ENCODE data around the gene TM7SF3. TPM values are rescaled to one million over a fixed set of nuclear protein-coding genes. Genes with fewer than 3 reads are reported as not detected.

The TM7SF3 gene, protein sequence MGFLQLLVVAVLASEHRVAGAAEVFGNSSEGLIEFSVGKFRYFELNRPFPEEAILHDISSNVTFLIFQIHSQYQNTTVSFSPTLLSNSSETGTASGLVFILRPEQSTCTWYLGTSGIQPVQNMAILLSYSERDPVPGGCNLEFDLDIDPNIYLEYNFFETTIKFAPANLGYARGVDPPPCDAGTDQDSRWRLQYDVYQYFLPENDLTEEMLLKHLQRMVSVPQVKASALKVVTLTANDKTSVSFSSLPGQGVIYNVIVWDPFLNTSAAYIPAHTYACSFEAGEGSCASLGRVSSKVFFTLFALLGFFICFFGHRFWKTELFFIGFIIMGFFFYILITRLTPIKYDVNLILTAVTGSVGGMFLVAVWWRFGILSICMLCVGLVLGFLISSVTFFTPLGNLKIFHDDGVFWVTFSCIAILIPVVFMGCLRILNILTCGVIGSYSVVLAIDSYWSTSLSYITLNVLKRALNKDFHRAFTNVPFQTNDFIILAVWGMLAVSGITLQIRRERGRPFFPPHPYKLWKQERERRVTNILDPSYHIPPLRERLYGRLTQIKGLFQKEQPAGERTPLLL
- total RNA-seq (1 to 10 TPM; 8.3 to 9.5 TPM), total RNA-seq (7.3 to 53.9 (median 37.5) reads per million in 172 experiments)
- 28.0 TPM for polyA plus RNA-seq (2013, experiment 1 of 2)
- polyA plus RNA-seq (2013, experiment 2 of 2): 36.0 TPM

DNA sequence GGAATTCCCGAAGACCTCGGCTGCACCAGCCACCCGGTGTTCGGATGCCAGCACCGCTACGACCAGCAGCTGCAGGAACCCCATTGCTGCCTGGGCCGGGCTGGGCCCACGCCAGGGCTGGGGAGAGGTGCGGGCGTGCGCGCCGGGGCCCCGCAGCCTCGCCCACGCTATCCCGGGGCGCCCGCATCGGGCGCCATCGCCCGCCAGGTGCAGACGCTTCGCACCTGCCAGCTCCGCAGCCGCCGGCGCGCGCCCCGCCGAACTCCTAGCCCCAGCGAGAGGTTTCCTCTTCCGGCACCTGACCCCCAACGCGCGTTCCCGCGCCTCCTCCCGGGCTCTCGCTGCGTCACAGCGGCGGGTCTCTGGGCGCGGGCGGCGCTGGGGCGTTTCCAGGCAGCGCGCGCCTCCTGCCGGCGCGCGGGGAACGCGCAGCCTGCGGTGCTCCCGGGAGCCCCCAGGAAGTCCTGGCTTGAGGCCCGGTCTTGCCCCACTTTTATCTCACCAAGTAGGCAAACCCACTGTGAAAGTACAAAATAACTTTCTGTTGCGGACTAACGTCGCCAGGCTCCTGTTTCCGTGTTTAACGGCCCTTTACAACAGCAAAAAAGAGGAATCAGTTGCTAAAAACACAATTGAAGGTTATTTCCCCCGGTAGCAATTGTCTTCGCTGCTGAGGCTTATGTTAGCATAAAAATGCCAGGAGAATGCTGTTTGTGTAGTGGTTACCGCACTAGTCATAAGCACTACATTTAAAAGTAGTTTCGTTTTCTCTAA, at the start of gene TM7SF3:
Gene TM7SF3, minus strand, starts transcription at position 300 of the 774 bp plus-strand sequence. Its CDS starts 216 bp downstream, at position 84.
- Mint-ChIP-seq H3K36me3 (ENCODE audit: low read depth) (peaks cover 16% of the 10 kb centered on the region), H3K9me3 (no peaks in the 10 kb centered on the region), H3K4me3 (peak within 1 kb of the TSS; percentile 93), H3K27me3 (no peaks in the 10 kb centered on the region), H3K4me1 (ENCODE audit: low read depth) (peaks cover 57% of the 10 kb centered on the region), H3K27ac (peak within 1 kb of the TSS; percentile 97)
- peak; percentile 99 for TF ChIP-seq CTCF (IDR thresholded peaks at IDR 0.05)
- Histone ChIP-seq H3K4me3 (ENCODE audit: low read length) (peak within 1 kb of the TSS; percentile 89), H3K27me3 (ENCODE audit: control insufficient read depth in 1 of 2, insufficient read depth in 2 of 2, low read length in 2 of 2) (no peaks in the 10 kb centered on the region), H3K4me1 (ENCODE audit: insufficient read depth, low read length) (peaks cover 25% of the 10 kb centered on the region), H3K36me3 (ENCODE audit: insufficient read depth, low read length) (no peaks in the 10 kb centered on the region), H3K9me3 (ENCODE audit: control insufficient read depth in 1 of 2, insufficient read depth in 1 of 2, low read length in 2 of 2) (no peaks in the 10 kb centered on the region), H3K27ac (ENCODE audit: low read depth in 1 of 2, low read length in 2 of 2) (peak within 1 kb of the TSS; percentile 92 to 96)
- ChIA-PET POLR2A (interaction anchor here (0.9 to 4.4 kb wide), 14 partner anchors 9 to 1963 kb away, joined by 3 to 49 read pairs (median 6); partner anchors contain the start of genes INTS13, ITPR2, MED21 and MRPS35), CTCF (interaction anchor here (0.5 to 1.9 kb wide), 23 partner anchors 9 to 1924 kb away, joined by 3 to 18 read pairs (median 6); partner anchors contain the start of genes ITPR2 and MED21)
- DNase-seq (peak; percentile 91 to 99 (median 96)), ATAC-seq (ENCODE audit: poor library complexity) (peak; percentile 82)
- intact Hi-C loops (cut with DNase I, micrococcal nuclease): loop anchor here (1.0 to 10.0 kb wide), 10 partner anchors 8 to 1177 kb away; partner anchors contain the start of genes CCDC91 (in 1 of the 2), INTS13 (in 1 of the 2), ITPR2 (in 1 of the 2) and MED21 (in 1 of the 2)

DNA sequence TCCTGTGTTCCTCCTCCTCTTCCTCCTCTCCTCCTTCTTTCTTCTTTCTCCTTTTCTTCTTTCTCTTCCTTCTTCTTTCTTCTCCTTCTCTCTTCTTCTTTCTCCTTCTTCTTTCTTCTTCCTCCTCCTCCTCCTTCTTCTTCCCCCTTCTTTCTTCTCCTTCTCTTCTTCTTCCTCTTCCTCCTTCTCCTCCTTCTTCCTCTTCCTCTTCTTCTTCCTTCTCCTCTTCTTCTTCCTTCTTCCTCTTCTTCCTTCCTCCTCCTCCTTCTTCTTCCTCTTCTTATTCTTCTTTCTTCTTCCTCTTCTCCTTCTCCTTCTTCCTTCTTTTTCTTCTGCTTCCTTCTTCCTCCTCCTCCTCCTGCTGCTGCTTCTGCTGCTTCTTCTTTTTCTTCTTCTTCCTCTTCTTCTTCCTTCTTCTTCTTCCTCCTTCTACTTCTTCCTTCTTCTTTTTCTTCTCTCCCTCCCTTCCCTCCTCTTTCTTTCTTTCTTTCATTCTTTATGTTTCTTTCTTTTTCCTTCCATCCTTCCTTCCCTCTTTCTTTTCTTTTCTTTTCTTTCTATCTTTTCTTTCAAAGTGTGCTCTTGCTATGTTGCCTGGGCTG, 49.2 kb upstream of the TM7SF3 start:
- intact Hi-C loops (cut with DNase I, micrococcal nuclease): no loop called here
- no peak for ATAC-seq (ENCODE audit: poor library complexity)
- Histone ChIP-seq H3K27me3 (ENCODE audit: control insufficient read depth in 1 of 2, insufficient read depth in 2 of 2, low read length in 2 of 2) (no peaks in the 10 kb centered on the region), H3K4me3 (ENCODE audit: low read length) (no peak overlapping the region), H3K36me3 (ENCODE audit: insufficient read depth, low read length) (no peaks in the 10 kb centered on the region), H3K9me3 (ENCODE audit: control insufficient read depth in 1 of 2, insufficient read depth in 1 of 2, low read length in 2 of 2) (peaks cover 0 to 13% of the 10 kb centered on the region in 2 experiments), H3K4me1 (ENCODE audit: insufficient read depth, low read length) (no peaks in the 10 kb centered on the region), H3K27ac (ENCODE audit: low read depth in 1 of 2, low read length in 2 of 2) (no peak overlapping the region)
- Mint-ChIP-seq H3K36me3 (ENCODE audit: low read depth) (peaks cover 4% of the 10 kb centered on the region), H3K27ac (no peak overlapping the region), H3K27me3 (no peaks in the 10 kb centered on the region), H3K4me1 (ENCODE audit: low read depth) (no peaks in the 10 kb centered on the region), H3K4me3 (no peak overlapping the region), H3K9me3 (no peaks in the 10 kb centered on the region)
- CTCF ChIA-PET: no interaction called here
- POLR2A ChIA-PET: no interaction called here
- no peak for TF ChIP-seq CTCF (IDR thresholded peaks at IDR 0.05)
- no peak for DNase-seq

DNA sequence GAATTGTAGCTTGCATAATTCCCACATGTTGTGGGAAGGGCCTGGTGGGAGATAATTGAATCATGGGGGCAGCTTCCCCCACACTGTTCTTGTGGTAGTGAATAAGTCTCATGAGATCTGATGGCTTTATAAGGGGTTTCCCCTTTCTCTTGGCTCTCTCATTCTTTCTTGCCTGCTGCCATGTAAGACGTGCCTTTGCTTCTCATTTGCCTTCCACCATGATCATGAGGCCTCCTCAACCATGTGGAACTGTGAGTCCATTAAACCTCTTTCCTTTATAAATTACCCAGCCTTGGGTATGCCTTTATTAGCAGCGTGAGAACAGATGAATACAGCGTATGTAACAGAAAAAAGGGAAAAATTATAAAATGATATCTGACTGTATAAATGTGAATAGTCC, 47.1 kb upstream of the TM7SF3 start:
- no peak for ATAC-seq (ENCODE audit: poor library complexity)
- POLR2A ChIA-PET: no interaction called here
- H3K4me3 Mint-ChIP-seq: no peak overlapping the region

More for the DNA sequence above, 47.1 kb upstream of the TM7SF3 start:
- no peak overlapping the region for H3K27ac Mint-ChIP-seq
- no peak overlapping the region for H3K4me3 ChIP-seq (ENCODE audit: low read length)
- no peaks in the 10 kb centered on the region for H3K36me3 Mint-ChIP-seq (ENCODE audit: low read depth)
- no peaks in the 10 kb centered on the region for H3K27me3 ChIP-seq (ENCODE audit: control insufficient read depth in 1 of 2, insufficient read depth in 2 of 2, low read length in 2 of 2)
- no peak for TF ChIP-seq CTCF (IDR thresholded peaks at IDR 0.05)
- H3K27ac ChIP-seq (ENCODE audit: low read depth in 1 of 2, low read length in 2 of 2): no peak overlapping the region
- CTCF ChIA-PET: no interaction called here
- H3K9me3 ChIP-seq (ENCODE audit: control insufficient read depth in 1 of 2, insufficient read depth in 1 of 2, low read length in 2 of 2): peaks cover 0 to 13% of the 10 kb centered on the region in 2 experiments
- no peaks in the 10 kb centered on the region for H3K4me1 ChIP-seq (ENCODE audit: insufficient read depth, low read length)
- no peaks in the 10 kb centered on the region for H3K4me1 Mint-ChIP-seq (ENCODE audit: low read depth)
- H3K36me3 ChIP-seq (ENCODE audit: insufficient read depth, low read length): no peaks in the 10 kb centered on the region
- no peak for DNase-seq
- intact Hi-C loops (cut with DNase I, micrococcal nuclease): no loop called here
- no peaks in the 10 kb centered on the region for H3K9me3 Mint-ChIP-seq
- no peaks in the 10 kb centered on the region for H3K27me3 Mint-ChIP-seq

Data from CD4-positive, alpha-beta T cell (primary cell).